ENCODE data around the gene CST2.
"Not testable (repeated sequence)": the region's sequence is repeated elsewhere in the genome, so short reads cannot be mapped to it uniquely, and the experiment has no call there.

Gene CST2, protein sequence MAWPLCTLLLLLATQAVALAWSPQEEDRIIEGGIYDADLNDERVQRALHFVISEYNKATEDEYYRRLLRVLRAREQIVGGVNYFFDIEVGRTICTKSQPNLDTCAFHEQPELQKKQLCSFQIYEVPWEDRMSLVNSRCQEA

DNA sequence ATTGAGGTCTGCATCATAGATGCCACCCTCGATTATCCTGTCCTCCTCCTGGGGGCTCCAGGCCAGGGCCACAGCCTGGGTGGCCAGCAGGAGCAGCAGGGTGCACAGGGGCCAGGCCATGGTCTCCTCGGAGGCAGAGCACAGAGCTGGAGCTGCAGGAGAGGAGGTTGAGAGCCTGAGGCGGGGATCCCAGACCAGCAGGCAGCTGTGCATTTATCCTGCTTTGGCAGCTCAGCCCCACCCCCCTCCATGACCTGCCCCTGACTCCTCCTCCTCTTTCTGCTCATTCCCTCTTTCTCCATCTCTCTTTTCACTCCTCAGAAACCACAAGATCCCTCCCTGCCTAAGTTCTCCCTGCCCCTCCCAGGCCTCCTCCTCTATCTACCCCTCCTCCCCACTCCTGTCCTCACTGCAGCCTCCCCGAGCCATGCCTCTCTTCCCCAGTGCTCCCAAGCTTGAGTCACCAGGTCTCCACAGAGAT lies at the start of gene CST2:
CST2 (minus strand) TSS at position 189 of the 481 bp plus-strand sequence; CDS start at position 120, 69 bp downstream.
- no peak for DNase-seq (ENCODE audit: low spot score)

DNA sequence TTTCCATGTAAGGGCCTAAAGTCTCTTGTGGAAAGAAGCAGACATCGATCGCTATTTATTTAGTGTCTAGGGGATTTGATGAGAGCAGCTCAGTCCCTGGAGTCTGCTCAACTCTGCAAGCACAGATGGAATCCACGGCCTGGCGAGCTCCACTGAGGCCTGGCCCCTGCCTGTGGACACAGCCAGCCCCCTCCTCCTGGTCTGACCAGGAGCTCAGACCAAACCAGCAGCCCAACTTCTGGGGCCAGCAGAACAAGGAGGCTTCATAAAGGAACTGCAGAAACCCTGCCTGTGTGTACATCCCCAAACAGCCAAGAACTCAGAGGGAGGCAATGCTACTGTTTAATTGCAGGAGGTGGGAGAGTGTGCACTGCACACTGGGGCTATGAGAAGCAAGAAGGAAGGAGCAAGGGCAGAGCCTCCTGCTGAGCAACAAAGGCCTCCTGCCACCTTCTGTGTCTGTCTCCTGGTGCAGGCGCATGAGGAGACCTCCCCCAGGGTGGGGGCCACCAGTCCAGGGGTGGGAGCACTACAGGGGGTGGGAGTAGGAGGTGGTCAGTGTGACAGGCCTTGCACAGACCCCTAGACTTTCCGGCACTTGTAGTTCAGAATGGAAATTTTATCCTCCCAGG lies 49.2 kb upstream of the CST2 start:
- DNase-seq (ENCODE audit: low spot score), result no peak

DNA sequence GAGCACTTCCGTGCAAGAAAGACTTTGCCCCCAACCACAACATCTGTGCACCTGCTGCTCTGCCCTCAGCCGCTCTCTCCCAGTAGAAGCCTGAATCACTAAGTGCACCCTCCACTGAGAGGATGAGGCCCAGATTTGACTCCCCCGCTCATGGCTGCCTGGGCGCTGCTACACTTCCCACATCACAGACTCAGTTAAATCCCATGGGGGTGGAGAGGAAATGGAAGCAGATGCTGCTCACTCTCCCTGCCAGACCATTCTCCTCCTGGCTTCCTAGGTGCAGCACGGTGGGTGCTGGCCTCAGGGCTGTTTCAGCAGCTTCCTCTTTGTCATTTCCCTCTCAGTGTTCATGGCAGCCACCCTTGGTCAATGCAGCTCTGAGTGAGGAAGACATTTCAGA lies 48.2 kb upstream of the CST2 start:
- no peak for DNase-seq (ENCODE audit: low spot score)

DNA sequence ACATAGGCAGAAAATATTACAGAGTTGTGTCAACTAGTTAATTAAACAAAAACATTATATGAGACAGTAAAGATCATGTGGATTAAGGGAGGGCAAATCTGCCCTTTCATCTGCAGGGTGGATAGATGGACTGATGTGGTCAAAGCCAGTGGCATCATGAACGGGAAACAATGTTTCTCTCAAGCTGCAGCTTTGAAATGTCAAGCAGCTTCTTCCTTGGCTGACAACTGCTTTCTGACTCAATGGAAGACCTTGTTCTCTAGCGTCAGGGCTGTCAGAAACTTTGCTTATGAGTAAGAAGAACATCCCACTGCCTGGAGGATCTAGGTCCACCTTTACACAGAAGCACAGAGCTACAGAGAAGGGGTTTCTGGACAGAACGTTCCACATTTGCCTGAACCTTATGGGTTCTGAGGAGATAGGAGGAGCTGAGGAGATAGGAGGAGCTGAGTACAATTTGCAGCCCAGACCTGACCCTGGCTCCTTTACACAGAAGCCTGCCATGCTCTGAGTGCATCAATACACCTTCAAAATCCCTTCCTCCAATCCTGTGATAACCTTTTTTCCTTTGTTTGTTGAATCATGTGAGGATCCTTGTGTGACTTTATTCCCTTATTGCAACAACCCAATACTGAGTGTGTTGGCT lies 47.0 kb upstream of the CST2 start:
- no peak for DNase-seq (ENCODE audit: low spot score)

DNA sequence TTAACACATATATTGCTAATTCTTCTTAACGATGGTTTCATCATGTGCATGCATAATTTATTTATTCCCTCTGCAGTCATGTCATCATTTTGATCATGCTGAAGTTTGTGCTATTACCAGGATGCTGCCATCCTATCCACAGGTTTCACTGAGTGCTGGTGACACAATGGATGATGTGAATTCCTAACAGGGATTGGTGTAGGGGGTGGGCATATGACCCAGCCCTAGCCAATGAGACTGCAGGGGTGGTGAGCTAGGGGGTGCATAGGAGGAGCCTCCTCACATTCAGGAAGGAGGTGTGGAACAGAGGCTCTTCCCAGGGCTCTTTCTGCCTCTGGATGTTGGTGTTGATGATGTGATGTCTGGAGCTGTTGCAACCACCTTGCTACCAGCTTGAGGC lies 45.5 kb upstream of the CST2 start:
- DNase-seq (ENCODE audit: low spot score), result no peak

DNA sequence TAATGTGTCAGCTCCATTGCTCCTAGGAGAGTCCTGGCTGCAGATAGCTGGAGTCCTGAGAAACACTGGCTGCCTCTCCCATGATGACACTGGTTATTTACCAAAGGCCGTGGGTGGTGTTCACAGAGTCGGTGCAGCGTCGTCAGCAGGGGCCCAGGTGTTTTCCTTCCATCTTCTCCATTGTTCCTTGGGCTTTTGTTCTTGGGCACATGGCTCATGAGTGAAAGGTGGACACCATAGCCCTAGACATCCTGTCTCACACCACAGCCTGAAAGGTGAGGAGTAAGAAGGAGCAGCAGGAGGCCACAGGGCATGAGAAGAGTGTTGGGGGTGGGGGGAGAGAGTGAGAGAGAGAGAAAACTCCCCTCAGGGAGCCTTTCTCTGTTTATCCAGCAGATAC lies 43.9 kb upstream of the CST2 start:
- no peak for DNase-seq (ENCODE audit: low spot score)

DNA sequence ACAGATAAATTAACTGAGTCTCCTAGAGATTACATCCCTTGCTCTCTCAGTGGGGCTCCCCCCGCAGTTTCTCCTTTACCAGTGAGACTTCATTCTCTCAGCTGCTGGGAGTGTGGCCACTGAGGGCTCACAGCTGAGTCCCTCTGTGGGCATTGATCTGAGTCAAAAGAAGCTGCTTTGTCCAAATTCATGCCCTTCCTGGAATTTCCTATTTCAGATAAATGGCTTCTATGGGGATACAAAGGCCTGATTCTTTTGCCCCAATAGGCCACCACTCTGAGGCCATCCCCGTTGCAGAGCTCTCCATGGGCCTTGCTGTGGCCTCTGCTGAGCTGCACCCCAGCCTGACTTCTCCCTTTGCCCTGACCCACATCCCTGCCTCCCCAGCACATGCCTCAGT lies 43.0 kb upstream of the CST2 start:
- DNase-seq (ENCODE audit: low spot score), result no peak

DNA sequence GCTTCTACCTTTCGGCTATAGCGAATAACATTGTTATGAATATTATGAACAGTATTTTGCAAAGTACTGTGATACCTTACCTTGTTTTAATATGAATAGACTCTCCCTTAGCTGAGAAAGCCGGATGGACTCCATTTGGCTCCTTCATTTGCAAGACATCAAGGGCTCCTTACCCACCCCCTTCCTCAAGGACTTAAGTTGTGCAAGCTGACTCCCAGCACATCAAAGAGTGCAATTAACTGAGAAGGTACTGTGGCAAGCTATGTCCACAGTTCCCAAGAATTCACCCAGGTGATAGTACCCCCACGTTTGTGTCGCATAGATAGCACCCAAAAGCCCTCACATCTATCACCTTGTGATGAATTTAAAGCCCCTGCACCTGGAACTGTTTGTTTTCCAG lies 41.8 kb upstream of the CST2 start:
- no peak for DNase-seq (ENCODE audit: low spot score)

DNA sequence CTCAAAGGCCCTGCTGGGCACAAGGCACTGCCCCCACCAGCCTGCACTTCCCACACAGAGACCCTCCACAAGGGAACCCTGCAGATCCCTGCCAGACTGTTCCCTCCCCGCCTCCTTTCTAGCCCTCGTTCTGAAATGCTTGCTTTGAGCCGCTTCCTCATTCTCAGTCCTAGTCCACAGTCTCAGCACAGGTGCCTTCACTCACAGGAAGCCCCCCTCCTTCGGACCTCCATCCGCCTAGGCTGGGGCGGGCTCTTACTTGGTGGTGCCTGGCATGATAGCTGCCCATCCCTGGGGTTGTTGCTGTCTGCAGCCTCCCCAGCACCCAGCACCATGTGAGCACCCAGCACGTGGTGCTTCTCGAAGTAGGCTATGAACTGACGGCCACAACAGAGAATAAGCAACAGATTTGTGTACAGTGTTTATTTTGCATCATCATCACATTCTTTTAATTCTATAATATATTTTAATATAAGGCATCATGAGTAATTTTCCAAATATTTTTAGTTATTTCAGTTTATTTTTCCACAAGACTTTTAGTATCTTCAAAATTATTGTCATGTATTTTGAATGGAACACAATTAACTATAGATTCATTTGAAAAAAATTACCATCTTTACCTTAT lies 40.7 kb upstream of the CST2 start:
- DNase-seq (ENCODE audit: low spot score), result no peak

DNA sequence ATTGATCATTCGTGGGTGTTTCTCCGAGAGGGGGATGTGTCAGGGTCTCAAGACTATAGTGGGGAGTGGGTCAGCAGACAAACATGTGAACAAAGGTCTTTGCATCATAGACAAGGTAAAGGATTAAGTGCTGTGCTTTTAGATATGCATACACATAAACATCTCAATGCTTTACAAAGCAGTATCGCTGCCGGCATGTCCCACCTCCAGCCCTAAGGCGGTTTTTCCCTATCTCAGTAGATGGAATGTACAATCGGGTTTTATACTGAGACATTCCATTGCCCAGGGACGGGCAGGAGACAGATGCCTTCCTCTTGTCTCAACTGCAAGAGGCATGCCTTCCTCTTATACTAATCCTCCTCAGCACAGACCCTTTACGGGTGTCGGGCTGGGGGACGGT lies 34.2 kb upstream of the CST2 start:
- not testable (repeated sequence) for DNase-seq (ENCODE audit: low spot score)

DNA sequence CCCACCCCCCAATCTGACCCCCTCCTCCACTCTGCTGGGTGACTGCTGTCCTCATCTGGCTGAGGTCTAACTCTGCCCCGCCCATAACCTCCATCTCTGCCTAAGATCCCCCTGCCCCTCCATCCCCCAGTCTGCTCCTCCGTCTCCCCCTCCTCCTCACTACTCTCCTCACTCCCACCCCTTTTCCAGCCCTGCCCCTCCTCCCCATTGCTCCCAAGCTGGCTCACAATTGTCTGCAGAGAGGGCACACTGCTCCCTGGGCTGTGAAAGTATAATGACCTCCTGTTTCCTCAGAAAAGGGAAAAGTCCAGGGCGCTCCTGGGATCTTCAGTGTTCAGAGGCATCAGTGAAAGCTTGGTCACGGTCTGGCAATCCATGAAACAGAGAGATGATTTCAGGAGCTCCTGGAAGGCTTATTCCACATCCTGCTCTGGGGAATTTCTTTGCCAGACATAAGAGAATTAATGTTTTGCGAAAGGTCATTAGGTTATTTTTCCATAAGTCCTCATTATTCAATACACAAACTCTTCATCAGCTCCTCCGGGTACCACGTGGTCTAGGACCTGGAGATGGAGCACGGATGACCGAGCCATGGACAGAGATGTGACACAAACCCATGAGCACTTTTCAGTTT lies 31.6 kb upstream of the CST2 start:
- no peak for DNase-seq (ENCODE audit: low spot score)

DNA sequence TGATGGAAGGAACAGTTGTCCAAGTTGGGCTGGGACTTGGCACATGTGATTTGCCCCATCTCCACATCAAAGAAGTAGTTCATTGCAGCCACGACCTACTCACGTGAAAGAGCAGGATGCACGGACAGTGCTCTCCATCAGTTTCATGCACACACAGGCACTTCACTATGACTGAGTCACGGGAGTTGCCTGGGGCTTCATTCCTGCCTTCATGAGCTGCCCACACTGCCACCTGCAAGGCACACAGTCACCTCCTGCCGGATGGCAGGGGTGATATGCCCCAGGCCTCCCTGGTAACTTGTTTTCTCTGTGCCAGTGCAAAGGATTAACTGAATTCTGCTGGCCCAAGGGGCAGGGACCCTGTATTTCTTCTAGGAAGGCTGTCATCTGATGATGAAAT lies 30.2 kb upstream of the CST2 start:
- DNase-seq (ENCODE audit: low spot score), result no peak

DNA sequence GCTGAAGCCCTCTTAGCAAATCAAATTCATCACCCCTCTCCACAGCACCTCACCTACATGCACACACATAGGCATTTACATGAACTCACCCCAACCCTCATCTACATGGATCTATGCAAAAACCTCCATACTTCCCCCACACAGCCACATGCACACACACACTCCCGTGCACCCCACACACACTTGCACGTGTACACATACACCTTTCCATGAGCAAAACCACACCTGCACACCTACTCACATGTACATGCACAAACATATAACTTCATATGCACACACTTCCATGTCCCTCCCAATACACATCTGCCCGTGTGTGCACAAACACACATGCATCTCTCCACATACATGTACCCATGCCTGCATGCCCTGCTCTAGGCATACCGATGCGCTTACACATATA lies 29.7 kb upstream of the CST2 start:
- no peak for DNase-seq (ENCODE audit: low spot score)

DNA sequence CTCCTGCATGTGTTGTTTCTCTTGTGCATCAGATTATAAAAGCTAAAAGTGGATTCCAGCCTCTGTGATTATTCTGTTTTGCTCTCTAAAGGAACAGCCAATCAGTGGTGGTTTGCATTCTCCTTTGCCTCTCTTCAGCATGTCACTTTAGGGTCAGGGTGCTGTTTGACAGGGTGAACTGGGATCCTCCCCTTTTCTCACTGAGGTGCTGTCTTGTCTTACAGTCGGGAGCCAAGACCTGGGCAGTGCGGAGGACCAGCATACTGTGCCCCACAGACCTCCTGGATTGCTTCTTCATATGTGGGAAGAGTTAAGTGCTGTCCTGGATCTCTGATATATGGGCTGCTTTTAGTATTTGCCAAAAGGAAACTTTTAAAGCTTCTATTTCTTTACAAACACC lies 15.2 kb upstream of the CST2 start:
- no peak for DNase-seq (ENCODE audit: low spot score)

DNA sequence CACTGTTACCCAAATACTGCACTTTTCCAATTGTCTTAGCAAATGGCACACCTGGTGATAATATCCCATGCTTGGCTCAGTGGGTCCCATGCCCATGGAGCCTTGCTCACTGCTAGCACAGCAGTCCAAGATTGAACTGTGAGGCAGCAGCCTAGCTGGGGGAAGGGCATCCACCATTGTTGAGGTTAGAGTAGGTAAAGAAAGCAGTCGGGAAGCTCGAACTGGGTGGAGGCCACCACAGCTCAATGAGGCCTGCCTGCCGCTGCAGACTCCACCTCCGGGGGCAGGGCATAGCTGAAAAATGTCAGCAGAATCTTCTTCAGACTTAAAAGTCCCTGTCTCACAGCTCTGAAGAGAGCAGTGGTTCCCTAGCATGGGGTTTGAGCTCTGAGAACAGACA lies 9.2 kb upstream of the CST2 start:
- DNase-seq (ENCODE audit: low spot score), result no peak

DNA sequence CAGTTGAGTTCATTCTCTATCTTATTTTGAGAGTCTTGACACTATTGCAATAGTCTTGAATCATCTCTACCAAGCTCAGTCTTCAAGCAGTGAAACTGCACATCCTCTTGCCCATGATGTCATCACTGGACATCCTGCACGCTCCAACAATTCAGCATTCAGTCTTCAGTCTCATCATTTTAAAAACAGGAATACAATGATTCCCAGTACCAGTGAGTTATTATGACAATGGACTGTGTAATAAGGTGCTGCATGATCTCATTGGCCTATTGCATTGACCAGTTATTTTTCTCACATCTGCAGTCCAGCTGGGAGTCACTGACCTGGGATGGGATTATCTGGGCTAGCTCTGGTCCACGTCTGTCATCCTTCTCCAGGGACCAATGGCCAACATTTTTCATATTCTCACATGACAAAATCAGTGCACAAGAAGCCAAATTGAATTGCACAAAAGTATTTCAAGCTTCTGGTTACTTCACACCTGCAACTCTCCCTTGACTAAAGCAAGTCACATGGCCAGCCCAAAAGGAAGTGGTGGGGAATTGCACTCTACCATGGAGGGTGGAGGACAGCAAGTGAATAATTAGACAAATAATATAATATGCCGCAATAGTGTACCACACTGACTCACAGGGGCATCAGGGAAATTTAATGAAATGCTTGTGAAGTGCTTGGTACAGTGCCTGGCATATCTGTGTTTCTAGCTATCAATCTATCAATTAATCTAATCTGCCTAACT lies 6.4 kb upstream of the CST2 start:
- no peak for DNase-seq (ENCODE audit: low spot score)

DNA sequence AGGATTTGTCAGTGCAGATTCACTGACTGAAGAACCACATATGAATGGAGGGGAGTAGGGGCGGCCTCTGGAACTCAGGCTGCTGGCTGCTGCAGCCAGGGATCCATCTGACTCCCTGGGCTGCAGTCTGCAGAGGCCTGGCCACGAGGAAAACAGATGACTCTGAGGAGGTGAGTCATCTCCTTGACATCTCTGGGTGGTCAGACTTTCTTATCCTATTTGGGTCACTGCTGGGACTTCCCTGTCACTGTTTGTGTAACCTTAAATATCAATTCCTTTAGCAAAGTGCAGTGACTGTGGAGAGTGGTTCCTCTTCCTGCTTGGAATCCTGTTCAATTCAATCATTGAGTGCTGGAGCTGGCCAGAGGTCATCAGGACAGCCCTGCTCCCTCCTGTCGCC lies 5.4 kb upstream of the CST2 start:
- DNase-seq (ENCODE audit: low spot score), result not testable (repeated sequence)

DNA sequence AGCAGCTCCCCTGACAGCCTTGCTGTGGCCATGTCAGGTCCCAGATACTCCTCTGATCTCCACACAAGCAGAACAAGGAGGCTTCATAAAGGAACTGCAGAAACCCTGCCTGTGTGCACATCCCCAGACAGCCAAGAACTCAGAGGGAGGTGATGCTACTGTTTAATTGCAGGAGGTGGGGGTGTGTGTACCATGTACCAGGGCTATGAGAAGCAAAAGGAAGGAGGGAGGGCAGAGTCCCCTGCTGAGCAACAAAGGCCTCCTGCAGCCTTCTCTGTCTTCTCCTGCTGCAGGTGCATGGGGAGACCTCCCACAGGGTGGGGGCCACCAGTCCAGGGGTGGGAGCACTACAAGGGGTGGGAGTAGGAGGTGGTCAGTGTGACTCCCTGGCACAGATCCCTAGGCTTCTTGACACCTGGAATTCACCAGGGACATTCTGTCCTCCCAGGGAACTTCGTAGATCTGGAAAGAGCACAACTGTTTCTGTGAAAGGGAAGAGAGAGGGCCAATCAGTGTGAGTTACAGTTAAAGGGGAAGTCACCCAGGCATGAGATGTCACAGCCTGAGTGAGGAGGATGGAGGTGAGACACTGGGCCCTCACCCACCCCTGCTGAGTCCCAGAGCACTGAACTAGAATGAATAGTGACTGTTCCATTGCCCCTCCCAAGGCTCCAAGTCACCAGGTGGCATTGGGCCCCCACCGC lies 2.8 kb downstream of the CST2 start:
- DNase-seq (ENCODE audit: low spot score), result no peak

DNA sequence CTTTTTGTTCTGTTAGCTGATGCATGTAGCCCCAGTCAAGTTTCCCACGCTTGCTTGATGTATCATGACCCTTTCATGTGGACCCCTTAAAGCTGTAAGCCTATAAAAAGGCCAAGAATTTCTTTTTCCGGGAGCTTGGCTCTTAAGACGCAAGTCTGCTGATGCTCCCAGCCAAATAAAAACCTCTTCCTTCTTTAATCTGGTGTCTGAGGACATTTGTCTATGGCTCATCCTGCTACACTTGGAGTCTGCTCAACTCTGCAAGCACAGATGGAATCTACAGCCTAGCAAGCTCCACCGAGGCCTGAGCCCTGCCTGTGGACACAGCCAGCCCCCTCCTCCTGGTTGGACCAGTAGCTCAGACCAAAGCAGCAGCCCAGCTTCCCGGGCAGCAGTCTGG lies 3.4 kb downstream of the CST2 start:
- DNase-seq (ENCODE audit: low spot score), result no peak

DNA sequence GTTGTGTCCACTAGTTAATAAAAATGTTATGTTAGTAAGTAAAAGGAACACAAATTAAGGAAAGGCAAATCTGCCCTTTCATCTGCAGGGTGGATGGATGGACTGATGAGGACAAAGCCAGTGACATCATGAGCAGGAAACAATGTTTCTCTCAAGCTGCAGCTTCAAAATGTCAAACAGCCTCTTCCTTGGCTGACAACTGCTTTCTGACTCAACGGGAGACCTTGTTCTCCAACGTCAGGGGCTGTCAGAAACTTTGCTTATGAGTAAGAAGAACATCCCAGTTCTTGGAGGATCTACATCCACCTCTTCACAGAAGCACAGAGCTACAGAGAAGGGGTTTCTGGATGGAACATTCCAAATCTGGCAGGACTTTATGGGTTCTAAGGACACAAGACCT lies 6.0 kb downstream of the CST2 start:
- DNase-seq (ENCODE audit: low spot score), result no peak

DNA sequence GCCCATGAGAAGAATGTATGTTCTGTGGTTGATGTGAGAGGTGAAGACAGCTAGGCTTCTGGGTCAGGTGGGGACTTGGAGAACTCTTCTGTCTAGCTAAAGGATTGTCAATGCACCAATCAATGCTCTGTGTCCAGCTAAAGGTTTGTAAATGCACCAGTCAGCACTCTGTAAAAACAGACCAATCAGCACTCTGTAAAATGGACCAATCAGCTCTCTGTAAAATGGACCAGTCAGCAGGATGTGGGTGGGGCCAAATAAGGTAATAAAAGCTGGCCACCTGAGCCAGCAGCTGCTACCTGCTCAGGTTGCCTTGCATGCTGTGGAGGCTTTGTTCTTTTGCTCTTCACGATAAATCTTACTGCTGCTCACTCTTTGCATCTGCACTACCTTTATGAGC lies 15.0 kb downstream of the CST2 start:
- DNase-seq (ENCODE audit: low spot score), result not testable (repeated sequence)
